Measurements from ENCODE around the gene RAB21.

DNA sequence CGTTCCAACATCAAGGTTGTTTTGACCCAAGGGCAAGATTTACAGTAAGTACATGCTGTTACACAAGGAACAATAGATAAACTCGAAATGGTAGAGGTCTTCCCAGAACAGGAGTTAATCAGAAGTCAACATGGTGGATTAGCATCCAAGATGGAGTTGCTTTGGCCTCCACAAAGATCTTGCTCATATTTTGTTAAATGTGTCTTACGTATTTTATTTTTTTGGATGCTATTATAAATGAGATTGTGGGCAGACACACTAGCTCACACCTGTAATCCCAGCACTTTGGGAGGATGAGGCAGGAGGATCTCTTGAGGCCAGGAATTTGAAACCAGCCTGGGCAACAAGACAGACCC is 22.3 kb upstream of the RAB21 start:
- TF ChIP-seq, protein P1, sequence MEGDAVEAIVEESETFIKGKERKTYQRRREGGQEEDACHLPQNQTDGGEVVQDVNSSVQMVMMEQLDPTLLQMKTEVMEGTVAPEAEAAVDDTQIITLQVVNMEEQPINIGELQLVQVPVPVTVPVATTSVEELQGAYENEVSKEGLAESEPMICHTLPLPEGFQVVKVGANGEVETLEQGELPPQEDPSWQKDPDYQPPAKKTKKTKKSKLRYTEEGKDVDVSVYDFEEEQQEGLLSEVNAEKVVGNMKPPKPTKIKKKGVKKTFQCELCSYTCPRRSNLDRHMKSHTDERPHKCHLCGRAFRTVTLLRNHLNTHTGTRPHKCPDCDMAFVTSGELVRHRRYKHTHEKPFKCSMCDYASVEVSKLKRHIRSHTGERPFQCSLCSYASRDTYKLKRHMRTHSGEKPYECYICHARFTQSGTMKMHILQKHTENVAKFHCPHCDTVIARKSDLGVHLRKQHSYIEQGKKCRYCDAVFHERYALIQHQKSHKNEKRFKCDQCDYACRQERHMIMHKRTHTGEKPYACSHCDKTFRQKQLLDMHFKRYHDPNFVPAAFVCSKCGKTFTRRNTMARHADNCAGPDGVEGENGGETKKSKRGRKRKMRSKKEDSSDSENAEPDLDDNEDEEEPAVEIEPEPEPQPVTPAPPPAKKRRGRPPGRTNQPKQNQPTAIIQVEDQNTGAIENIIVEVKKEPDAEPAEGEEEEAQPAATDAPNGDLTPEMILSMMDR (IDR thresholded peaks at IDR 0.05 in 8 of 11, conservative IDR thresholded peaks at IDR 0.05 in 3 of 11): no peak
- no peak for TF ChIP-seq POLR2A (IDR thresholded peaks at IDR 0.05)
